ENCODE data around the gene ICE2.
A peak's percentile ranks its signal among the peaks of the same experiment; 100 is the strongest.

Gene ICE2

DNA sequence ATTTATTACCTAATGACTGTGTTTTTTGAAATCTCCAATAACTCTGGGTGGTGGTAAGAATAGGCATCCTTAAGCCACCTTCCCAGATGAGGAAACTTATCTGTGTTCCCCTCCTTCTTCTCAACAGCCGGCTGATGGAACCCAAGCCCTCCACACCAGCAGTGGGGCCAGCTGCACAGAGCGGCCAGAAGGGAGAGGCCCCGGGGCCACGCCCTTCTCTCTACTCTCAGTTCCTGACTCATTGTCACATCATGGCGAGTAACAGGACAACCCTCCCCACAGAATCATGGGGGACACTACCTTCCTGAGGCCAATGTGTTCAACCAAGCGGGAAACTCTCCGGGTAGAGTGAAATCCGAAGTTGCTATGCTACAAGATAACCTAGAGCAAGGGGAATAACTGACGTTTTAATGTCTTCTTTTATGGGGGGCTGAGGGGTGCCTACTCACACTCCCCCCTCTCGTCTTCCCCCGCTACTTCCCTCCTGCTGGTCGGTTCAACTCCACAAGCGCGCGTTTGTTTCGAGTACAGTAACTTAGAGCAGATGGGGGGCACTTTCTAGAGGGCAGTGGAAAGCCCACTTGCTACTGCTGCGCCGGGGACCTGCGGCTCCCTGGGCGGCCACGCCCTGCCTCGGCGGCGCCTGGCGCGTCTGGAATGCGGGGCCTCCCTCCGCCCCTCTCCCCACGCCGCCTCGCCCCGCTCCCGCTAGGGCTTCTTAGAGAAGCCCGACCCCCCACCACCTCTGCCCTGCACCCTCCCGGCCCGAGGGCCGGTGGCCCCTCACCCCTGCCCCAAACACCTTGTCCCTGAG lies 81.8 kb downstream of the ICE2 start:
- DNase-seq (ENCODE audit: low read depth) = peak; percentile 68
- TF ChIP-seq, protein P1, sequence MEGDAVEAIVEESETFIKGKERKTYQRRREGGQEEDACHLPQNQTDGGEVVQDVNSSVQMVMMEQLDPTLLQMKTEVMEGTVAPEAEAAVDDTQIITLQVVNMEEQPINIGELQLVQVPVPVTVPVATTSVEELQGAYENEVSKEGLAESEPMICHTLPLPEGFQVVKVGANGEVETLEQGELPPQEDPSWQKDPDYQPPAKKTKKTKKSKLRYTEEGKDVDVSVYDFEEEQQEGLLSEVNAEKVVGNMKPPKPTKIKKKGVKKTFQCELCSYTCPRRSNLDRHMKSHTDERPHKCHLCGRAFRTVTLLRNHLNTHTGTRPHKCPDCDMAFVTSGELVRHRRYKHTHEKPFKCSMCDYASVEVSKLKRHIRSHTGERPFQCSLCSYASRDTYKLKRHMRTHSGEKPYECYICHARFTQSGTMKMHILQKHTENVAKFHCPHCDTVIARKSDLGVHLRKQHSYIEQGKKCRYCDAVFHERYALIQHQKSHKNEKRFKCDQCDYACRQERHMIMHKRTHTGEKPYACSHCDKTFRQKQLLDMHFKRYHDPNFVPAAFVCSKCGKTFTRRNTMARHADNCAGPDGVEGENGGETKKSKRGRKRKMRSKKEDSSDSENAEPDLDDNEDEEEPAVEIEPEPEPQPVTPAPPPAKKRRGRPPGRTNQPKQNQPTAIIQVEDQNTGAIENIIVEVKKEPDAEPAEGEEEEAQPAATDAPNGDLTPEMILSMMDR (IDR thresholded peaks at IDR 0.05; ENCODE audit: insufficient read depth, low read depth, low read length, missing control alignments) = no peak
- peak overlapping the region; percentile 96 for H3K4me3 ChIP-seq (ENCODE audit: low read length)

DNA sequence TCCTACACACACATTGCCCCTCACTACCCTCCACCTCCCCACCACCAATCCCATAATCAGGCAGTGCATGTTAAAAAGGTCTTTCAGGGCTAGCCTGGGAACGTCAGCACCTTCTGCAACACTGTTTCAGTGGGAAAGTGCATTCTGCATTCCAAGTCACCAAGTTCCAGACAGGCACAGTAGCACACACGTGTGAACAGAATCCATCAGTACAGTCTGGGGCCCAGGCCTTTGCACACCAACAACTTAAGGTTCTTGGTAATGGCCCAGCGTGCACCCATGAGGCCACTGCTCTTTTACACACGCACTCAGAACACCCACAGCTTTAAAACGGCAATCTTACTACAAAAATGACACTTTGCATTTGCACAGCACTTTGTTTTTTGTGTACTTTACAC lies 82.4 kb downstream of the ICE2 start:
- TF ChIP-seq, protein P1 (IDR thresholded peaks at IDR 0.05; ENCODE audit: insufficient read depth, low read depth, low read length, missing control alignments) = no peak
- peak overlapping the region; percentile 96 for H3K4me3 ChIP-seq (ENCODE audit: low read length)
- no peak for DNase-seq (ENCODE audit: low read depth)

DNA sequence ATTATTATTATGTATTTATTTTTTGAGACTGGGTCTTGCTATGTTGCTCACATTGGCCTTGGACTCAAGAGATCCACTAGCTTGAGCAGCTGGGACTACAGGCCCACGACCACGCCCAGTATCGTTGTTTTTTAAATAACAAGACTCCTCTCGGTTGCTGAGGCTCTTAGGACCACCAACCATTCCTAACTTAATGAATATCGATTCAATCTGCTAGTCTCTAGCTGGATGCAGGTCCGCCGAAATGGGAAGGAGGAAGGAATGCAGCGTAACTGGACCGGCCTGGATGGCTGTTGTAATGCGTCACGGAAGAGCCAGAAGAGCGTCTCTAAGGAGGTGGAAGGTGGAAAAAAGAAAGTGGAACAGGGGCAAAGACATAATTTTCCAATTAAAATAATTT lies 82.8 kb downstream of the ICE2 start:
- TF ChIP-seq, protein P1 (IDR thresholded peaks at IDR 0.05; ENCODE audit: insufficient read depth, low read depth, low read length, missing control alignments) = no peak
- peak; percentile 62 for DNase-seq (ENCODE audit: low read depth)
- H3K4me3 ChIP-seq (ENCODE audit: low read length) = peak overlapping the region; percentile 96

DNA sequence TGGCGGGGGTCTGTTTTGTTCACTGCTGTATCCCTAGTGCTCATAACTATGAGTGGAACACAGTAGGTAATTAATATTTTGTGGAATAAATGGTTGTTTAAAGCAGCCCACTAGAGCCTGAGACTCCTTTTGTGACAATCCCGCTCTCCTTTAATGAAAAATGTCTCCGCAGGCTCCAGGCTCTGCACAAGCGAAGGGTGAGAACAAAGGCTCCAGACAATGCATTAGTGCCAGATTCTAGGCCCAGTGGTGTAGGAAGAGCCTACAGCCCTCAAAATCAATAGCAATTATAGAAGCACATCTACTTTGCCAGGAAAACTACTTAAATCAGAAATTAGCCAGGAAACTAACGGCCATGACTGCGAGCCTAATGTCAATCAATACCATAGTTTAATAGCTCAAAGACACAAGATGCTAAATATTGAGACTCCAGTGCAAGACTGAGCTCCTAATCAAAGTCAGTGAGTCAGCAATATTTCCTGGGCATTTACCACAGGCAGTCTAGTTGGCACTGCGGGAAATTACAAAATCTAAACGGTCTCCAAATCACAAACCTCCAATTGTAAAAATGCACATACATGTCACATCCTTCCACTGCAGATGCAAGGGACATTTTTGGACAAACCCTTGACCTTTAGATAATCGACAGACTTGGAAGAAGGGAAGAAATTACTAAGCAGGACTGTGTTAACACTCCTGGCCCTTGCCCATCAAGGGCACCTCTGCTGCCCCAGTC lies 83.5 kb downstream of the ICE2 start:
- TF ChIP-seq, protein P1 (IDR thresholded peaks at IDR 0.05; ENCODE audit: insufficient read depth, low read depth, low read length, missing control alignments) = no peak
- H3K4me3 ChIP-seq (ENCODE audit: low read length) = peak overlapping the region; percentile 96
- DNase-seq (ENCODE audit: low read depth) = no peak

DNA sequence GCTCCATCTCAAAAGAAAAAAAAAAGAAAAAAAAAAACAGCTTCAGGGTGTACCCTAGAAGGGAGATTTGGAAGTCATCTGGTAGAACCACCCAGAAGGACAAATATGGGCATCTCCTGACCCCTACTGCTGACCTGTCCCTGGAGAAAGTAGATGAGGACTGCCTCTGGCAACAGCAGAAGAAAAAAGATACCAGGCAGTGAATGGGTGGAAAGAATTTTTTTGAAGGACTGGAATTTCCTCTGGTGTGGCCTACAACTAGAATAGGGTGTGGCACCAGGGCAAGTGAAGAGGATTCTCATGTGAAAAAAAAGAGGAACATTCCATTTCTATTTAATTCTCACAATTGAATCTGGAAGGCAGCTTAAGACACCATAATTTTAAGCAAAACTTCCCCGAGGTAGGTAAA lies 84.2 kb downstream of the ICE2 start:
- no peak for DNase-seq (ENCODE audit: low read depth)
- TF ChIP-seq, protein P1 (IDR thresholded peaks at IDR 0.05; ENCODE audit: insufficient read depth, low read depth, low read length, missing control alignments) = no peak
- H3K4me3 ChIP-seq (ENCODE audit: low read length) = peak overlapping the region; percentile 96

DNA sequence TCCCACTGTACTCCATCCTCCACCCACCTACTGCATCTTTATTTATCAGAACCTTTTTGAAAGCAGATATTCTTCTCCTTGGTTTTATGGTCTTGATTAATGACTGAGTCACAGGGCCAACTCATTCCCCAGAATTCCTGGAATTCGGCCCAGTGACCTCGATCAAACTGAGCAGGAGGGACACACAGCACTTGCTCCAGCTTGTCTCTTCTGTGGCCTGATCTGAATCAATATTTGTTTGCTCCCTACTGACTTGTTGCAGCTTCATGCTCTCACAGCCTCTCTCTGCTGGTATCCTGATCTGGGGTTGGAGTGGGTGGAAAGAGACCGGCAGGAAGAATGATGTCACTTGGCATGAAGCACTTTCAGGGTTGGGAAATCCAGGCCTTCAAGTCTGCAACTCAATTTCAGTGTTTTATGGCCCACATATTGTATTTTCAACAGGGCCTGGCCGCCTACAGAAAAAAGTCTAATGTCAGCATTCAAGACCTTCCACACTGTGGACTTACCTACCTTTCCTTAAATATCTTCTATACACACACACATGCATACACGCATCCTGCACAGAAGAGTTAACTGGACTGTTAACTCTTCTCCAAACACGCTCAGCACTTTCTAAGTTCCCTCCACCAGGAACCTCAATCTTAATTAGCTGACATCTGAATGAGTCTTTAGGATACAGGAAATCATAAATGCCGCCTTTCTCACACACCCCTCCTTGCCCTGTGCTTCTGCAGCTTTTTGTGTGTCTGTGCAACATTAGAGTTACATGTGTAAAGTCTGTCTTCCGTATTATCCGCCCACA lies 85.8 kb downstream of the ICE2 start:
- peak overlapping the region; percentile 96 for H3K4me3 ChIP-seq (ENCODE audit: low read length)
- DNase-seq (ENCODE audit: low read depth) = peak; percentile 98
- TF ChIP-seq, protein P1 (IDR thresholded peaks at IDR 0.05; ENCODE audit: insufficient read depth, low read depth, low read length, missing control alignments) = no peak
